ENCODE data around the gene ATP2A3. TPM values are rescaled to one million over a fixed set of nuclear protein-coding genes. Genes with fewer than 3 reads are reported as not detected.

Gene ATP2A3
- total and polyA plus RNA-seq, 2 donors (not counting 1 experiment from before 2014, with no cell fraction given), result 697 to 817 TPM

DNA sequence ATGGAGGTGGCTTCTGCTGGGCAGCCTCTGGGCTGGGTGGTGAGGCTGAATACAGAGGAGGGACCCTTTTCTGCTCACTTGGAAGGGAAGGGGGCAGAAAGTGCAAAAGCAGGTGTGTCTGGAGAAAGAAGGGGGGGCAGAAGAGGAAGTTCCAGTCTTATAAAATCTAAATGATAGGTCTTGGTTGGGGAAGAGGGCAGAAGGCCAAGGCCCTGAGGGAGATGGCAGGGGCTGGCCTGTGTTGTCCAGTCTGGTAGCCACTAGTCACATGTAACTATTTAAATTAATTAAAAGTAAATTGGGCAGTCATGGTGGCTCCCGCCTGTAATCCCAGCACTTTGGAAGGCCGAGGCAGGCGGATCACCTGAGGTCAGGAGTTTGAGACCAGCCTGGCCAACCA is 68.9 kb downstream of the ATP2A3 start:
- H3K27me3 Mint-ChIP-seq, result no peaks in the 10 kb centered on the region
- H4K20me1 ChIP-seq (ENCODE audit: control insufficient read depth, insufficient read depth, low read length, poor library complexity, severe bottlenecking), result no peaks in the 10 kb centered on the region
- DNase-seq, result no peak
- H3K27me3 ChIP-seq (replicated peaks in 1 of 4; ENCODE audit: control extremely low read depth in 1 of 4, control insufficient read depth in 3 of 4, insufficient read depth in 4 of 4, low read length in 3 of 4), result no peaks in the 10 kb centered on the region
- peak overlapping the region; percentile 7 for H3K4me3 Mint-ChIP-seq
- no peaks in the 10 kb centered on the region for H3K9me3 Mint-ChIP-seq (ENCODE audit: insufficient read depth)
- H3K9ac ChIP-seq (ENCODE audit: low read length), result no peak overlapping the region
- H3K9me3 ChIP-seq (ENCODE audit: control extremely low read depth in 1 of 3, control insufficient read depth in 2 of 3, insufficient read depth in 1 of 3, low read length in 2 of 3), result no peaks in the 10 kb centered on the region
- POLR2A ChIA-PET, result interaction anchor here (0.7 kb wide), 2 partner anchors 65 to 72 kb away, joined by 3 to 5 read pairs; no protein-coding TSS in a partner anchor
- intact Hi-C loops (cut with micrococcal nuclease), result no loop called here
- TF ChIP-seq, protein P1, sequence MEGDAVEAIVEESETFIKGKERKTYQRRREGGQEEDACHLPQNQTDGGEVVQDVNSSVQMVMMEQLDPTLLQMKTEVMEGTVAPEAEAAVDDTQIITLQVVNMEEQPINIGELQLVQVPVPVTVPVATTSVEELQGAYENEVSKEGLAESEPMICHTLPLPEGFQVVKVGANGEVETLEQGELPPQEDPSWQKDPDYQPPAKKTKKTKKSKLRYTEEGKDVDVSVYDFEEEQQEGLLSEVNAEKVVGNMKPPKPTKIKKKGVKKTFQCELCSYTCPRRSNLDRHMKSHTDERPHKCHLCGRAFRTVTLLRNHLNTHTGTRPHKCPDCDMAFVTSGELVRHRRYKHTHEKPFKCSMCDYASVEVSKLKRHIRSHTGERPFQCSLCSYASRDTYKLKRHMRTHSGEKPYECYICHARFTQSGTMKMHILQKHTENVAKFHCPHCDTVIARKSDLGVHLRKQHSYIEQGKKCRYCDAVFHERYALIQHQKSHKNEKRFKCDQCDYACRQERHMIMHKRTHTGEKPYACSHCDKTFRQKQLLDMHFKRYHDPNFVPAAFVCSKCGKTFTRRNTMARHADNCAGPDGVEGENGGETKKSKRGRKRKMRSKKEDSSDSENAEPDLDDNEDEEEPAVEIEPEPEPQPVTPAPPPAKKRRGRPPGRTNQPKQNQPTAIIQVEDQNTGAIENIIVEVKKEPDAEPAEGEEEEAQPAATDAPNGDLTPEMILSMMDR (IDR thresholded peaks at IDR 0.05), result no peak
- no peak for TF ChIP-seq EZH2 (IDR thresholded peaks at IDR 0.05; ENCODE audit: borderline replicate concordance, insufficient read depth, low read depth, low read length, poor library complexity, severe bottlenecking)
- peaks cover 19 to 32% of the 10 kb centered on the region in 2 donors for H3K4me1 ChIP-seq (ENCODE audit: control insufficient read depth in 2 of 2, insufficient read depth in 2 of 2, low read length in 2 of 2)
- H2AFZ ChIP-seq (ENCODE audit: insufficient read depth, low read depth, low read length, poor library complexity, severe bottlenecking), result no peak overlapping the region
- peaks cover 34% of the 10 kb centered on the region for H3K4me1 Mint-ChIP-seq
- peak overlapping the region; percentile 63 for H3K27ac Mint-ChIP-seq
- H3K79me2 ChIP-seq (ENCODE audit: control insufficient read depth, insufficient read depth, low read length), result peaks cover 6% of the 10 kb centered on the region
- no peak overlapping the region for H3K27ac ChIP-seq (ENCODE audit: low read length in 2 of 2)
- H3K4me2 ChIP-seq (replicated peaks; ENCODE audit: low read depth, low read length, poor library complexity, severe bottlenecking), result no peak overlapping the region
- ATAC-seq (ENCODE audit: low read depth), result no peak
- 100% methylated on average over 3 of the region's 3 CpGs for WGBS (ENCODE audit: insufficient coverage)
- CTCF ChIA-PET, result interaction anchor here (5.6 kb wide), 1 partner anchor 18 kb away, joined by 48 read pairs; no protein-coding TSS in a partner anchor
- no peak overlapping the region for H3K4me3 ChIP-seq (ENCODE audit: control extremely low read depth in 1 of 5, extremely low read depth in 1 of 5, insufficient read depth in 1 of 5, low read depth in 2 of 5, low read length in 4 of 5)
- no peaks in the 10 kb centered on the region for H3K36me3 ChIP-seq (replicated peaks in 1 of 2; ENCODE audit: control extremely low read depth in 1 of 2, control insufficient read depth in 1 of 2, extremely low read depth in 1 of 2, insufficient read depth in 2 of 2, low read length in 1 of 2)

DNA sequence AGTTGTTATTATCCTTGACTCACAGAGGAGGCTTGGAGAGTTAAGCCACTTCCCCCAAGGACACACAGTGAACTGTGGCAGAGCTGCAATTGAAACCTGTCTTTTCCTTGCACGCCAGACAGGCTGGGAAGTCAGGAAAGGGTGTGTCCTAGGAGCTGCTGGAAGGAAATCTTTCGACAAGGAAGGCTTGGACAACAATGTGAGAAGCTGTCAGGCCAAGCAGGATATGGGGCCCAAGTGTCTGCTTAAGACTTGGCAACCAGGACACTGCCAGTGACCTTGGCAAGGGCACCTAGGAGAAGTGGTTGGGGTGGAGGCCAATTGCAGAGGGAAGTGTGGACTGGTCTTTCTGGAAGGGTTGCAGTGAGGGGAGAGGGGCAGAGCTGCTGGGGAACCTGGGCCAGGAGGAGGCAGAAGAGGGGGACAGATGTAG is 69.3 kb downstream of the ATP2A3 start:
- CTCF ChIA-PET, result interaction anchor here (1.7 to 5.6 kb wide), 3 partner anchors 10 to 31 kb away, joined by 8 to 48 read pairs (median 12); no protein-coding TSS in a partner anchor
- no peaks in the 10 kb centered on the region for H3K36me3 ChIP-seq (replicated peaks in 1 of 2; ENCODE audit: control extremely low read depth in 1 of 2, control insufficient read depth in 1 of 2, extremely low read depth in 1 of 2, insufficient read depth in 2 of 2, low read length in 1 of 2)
- TF ChIP-seq, protein P1 (IDR thresholded peaks at IDR 0.05), result no peak
- TF ChIP-seq EZH2 (IDR thresholded peaks at IDR 0.05; ENCODE audit: borderline replicate concordance, insufficient read depth, low read depth, low read length, poor library complexity, severe bottlenecking), result no peak
- Mint-ChIP-seq H3K4me1 (peaks cover 38% of the 10 kb centered on the region), H3K27ac (peak overlapping the region; percentile 63), H3K27me3 (no peaks in the 10 kb centered on the region), H3K4me3 (peak overlapping the region; percentile 19), H3K9me3 (ENCODE audit: insufficient read depth) (no peaks in the 10 kb centered on the region)
- no peaks in the 10 kb centered on the region for H4K20me1 ChIP-seq (ENCODE audit: control insufficient read depth, insufficient read depth, low read length, poor library complexity, severe bottlenecking)
- no peak overlapping the region for H3K4me2 ChIP-seq (replicated peaks; ENCODE audit: low read depth, low read length, poor library complexity, severe bottlenecking)
- POLR2A ChIA-PET, result interaction anchor here (0.7 to 1.1 kb wide), 5 partner anchors 16 to 72 kb away, joined by 3 to 5 read pairs (median 3); partner anchors contain the start of gene P2RX1
- ATAC-seq (ENCODE audit: low read depth) (no peak), DNase-seq (peak; percentile 22)
- H3K4me1 ChIP-seq (ENCODE audit: control insufficient read depth in 2 of 2, insufficient read depth in 2 of 2, low read length in 2 of 2), result peaks cover 19 to 37% of the 10 kb centered on the region in 2 donors
- no peak overlapping the region for H3K9ac ChIP-seq (ENCODE audit: low read length)
- no peak overlapping the region for H2AFZ ChIP-seq (ENCODE audit: insufficient read depth, low read depth, low read length, poor library complexity, severe bottlenecking)
- no peaks in the 10 kb centered on the region for H3K27me3 ChIP-seq (replicated peaks in 1 of 4; ENCODE audit: control extremely low read depth in 1 of 4, control insufficient read depth in 3 of 4, insufficient read depth in 4 of 4, low read length in 3 of 4)
- H3K79me2 ChIP-seq (ENCODE audit: control insufficient read depth, insufficient read depth, low read length), result peaks cover 6% of the 10 kb centered on the region
- no peaks in the 10 kb centered on the region for H3K9me3 ChIP-seq (ENCODE audit: control extremely low read depth in 1 of 3, control insufficient read depth in 2 of 3, insufficient read depth in 1 of 3, low read length in 2 of 3)
- no peak overlapping the region for H3K27ac ChIP-seq (ENCODE audit: low read length in 2 of 2)
- 90% methylated on average over 2 of the region's 2 CpGs for WGBS (ENCODE audit: insufficient coverage)
- intact Hi-C loops (cut with micrococcal nuclease), result no loop called here
- H3K4me3 ChIP-seq (ENCODE audit: control extremely low read depth in 1 of 5, extremely low read depth in 1 of 5, insufficient read depth in 1 of 5, low read depth in 2 of 5, low read length in 4 of 5), result no peak overlapping the region
